K562 (cell line): Measurements from ENCODE around the gene CAPN10. TPM values are rescaled to one million over a fixed set of nuclear protein-coding genes. Genes with fewer than 3 reads are reported as not detected.

ENCODE experiments used
- C11orf30 ChIP-seq: fragments of 450-650 bp; IDR thresholded peaks from 2 replicates; pipeline ENCODE4 v1.6.1; 2016; ENCODE audit warnings: low read depth, mild to moderate bottlenecking
- CBFA2T2 ChIP-seq: fragments of 450-650 bp; conservative IDR thresholded peaks from 2 replicates; pipeline ENCODE4 v1.6.1; 2017; ENCODE audit warnings: mild to moderate bottlenecking
- CHD2 ChIP-seq: IDR thresholded peaks from 2 replicates; pipeline ENCODE4 v1.6.1; 2011; ENCODE audit warnings: low read depth, low read length
- DIDO1 ChIP-seq: fragments of 450-650 bp; IDR thresholded peaks from 2 replicates; pipeline ENCODE4 v1.6.1; 2016; ENCODE audit warnings: low read depth, missing biosample characterization, missing genetic modification characterization
- EP400 ChIP-seq: fragments of 450-650 bp; IDR thresholded peaks from 2 replicates; pipeline ENCODE4 v1.6.1; 2017; ENCODE audit warnings: antibody characterized with exemption, mild to moderate bottlenecking, moderate library complexity
- HINFP ChIP-seq: fragments of 450-650 bp; conservative IDR thresholded peaks from 2 replicates; pipeline ENCODE4 v1.6.1; 2016; ENCODE audit warnings: missing genetic modification characterization, low read depth, mild to moderate bottlenecking, control low read depth, missing compliant biosample characterization
- JUND ChIP-seq, 2 experiments: IDR thresholded peaks; 2 replicates in 1 of 2; 3 replicates in 1 of 2; pipeline ENCODE4 v1.6.1; 2011; ENCODE audit warnings: borderline replicate concordance in 2 of 2, low read depth in 2 of 2, low read length in 2 of 2, improper control_type of control experiment in 1 of 2, missing biosample characterization in 1 of 2, missing genetic modification characterization in 1 of 2, missing genetic modification reagents in 1 of 2
- KLF13 ChIP-seq: fragments of 450-650 bp; IDR thresholded peaks from 2 replicates; pipeline ENCODE4 v1.6.1; 2016; ENCODE audit warnings: missing genetic modification characterization, low read depth, mild to moderate bottlenecking, missing compliant biosample characterization, moderate library complexity, borderline replicate concordance
- MBD2 ChIP-seq: sonication (generic); IDR thresholded peaks from 2 replicates; pipeline ENCODE4 v1.6.1; 2016; ENCODE audit warnings: low read depth, borderline replicate concordance
- MTA1 ChIP-seq: fragments of 450-650 bp; IDR thresholded peaks from 2 replicates; pipeline ENCODE4 v1.6.1; 2017; ENCODE audit warnings: borderline replicate concordance
- POLR2G ChIP-seq: fragments of 200-400 bp; formaldehyde crosslinking; IDR thresholded peaks from 2 replicates; pipeline ENCODE4 v1.6.1; 2017; ENCODE audit warnings: low read depth, mild to moderate bottlenecking, antibody characterized with exemption, low read length, moderate library complexity
- RB1 ChIP-seq: fragments of 450-650 bp; IDR thresholded peaks from 2 replicates; pipeline ENCODE4 v1.6.1; 2017; ENCODE audit warnings: low read depth, mild to moderate bottlenecking
- SUPT5H ChIP-seq: fragments of 450-650 bp; IDR thresholded peaks from 2 replicates; pipeline ENCODE4 v1.6.1; 2016
- YY1 ChIP-seq, 3 experiments: IDR thresholded peaks; 2 replicates each; pipeline ENCODE4 v1.6.1; 2011; ENCODE audit warnings: low read length in 2 of 3, mild to moderate bottlenecking in 2 of 3, moderate library complexity in 2 of 3, borderline replicate concordance in 1 of 3, control low read depth in 1 of 3, low read depth in 1 of 3; ENCODE audit not compliant: insufficient read depth in 3 of 3, insufficient replicate concordance in 2 of 3, control insufficient read depth in 1 of 3, insufficient read length in 1 of 3; ENCODE audit errors: extremely low read depth in 1 of 3
- ZEB2 ChIP-seq: fragments of 450-650 bp; IDR thresholded peaks from 2 replicates; pipeline ENCODE4 v1.6.1; 2016
- ZFP30 ChIP-seq: fragments of 250-450 bp; sonication (Bioruptor Pico); IDR thresholded peaks from 2 replicates; pipeline ENCODE4 v1.8.0; 2022; ENCODE audit warnings: moderate library complexity, mild to moderate bottlenecking, inconsistent platforms, borderline replicate concordance
- ZNF407 ChIP-seq: fragments of 450-650 bp; IDR thresholded peaks from 2 replicates; pipeline ENCODE4 v1.6.1; 2016; ENCODE audit warnings: low read depth
- ZNF551 ChIP-seq: fragments of 250-450 bp; sonication (Bioruptor Pico); IDR thresholded peaks from 2 replicates; pipeline ENCODE4 v1.5.0; 2021; ENCODE audit warnings: mild to moderate bottlenecking, moderate library complexity
- polyA plus RNA-seq, 8 experiments: library from polyadenylated mRNA; depleted of rRNA in 4 of 8; stranded (reverse) in 5 of 8; unstranded in 3 of 8; fragments of >200 nt; fragmentation: Nextera tagmentation in 2 of 8; fragmentation: Illumina TruSeq in 1 of 8; extraction: Ambion mirVana in 2 of 8; extraction: Trizol in 1 of 8; gene quantifications; 2 replicates each; pipeline versions ENCODE4 v1.2.1 to v1.2.3, GENCODE V29; 2011 to 2014; ENCODE audit warnings: inconsistent platforms in 1 of 8, missing spikeins in 1 of 8
- total RNA-seq, 7 experiments: library from RNA; depleted of rRNA in 6 of 7; stranded (reverse); fragments of >200 nt in 6 of 7; fragmentation: Illumina TruSeq in 2 of 7; extraction: Trizol in 2 of 7; gene quantifications; 2 replicates each; pipeline versions ENCODE4 v1.2.1 to v1.2.3, GENCODE V29; 2011 to 2021; ENCODE audit warnings: low replicate concordance in 1 of 7

Gene CAPN10
- total and polyA plus RNA-seq, 9 of the 15 experiments (the other 6 are each of a cell fraction or from before 2014, with no cell fraction given): 0.08 to 26.1 (median 8.4) TPM

GRCh38 chr2:240586198-240586918 lies at the start of gene CAPN10 (continued):
- TF ChIP-seq JUND (IDR thresholded peaks at IDR 0.05; ENCODE audit: borderline replicate concordance, low read depth, low read length) (peak; percentile 4; the same call in 1 of the 2 replicates), JUND (tag; IDR thresholded peaks at IDR 0.05; ENCODE audit: borderline replicate concordance, low read depth, low read length) (no peak), ZEB2 (no peak), ZNF551 (CRISPR knock-in tag) (no peak), POLR2G (peak; percentile 88), SUPT5H (peak; percentile 77), DIDO1 (peak; percentile 65; the same call in 1 of the 2 replicates), MBD2 (peak; percentile 73; the same call in 1 of the 2 replicates), EP400 (peak; percentile 82), ZNF407 (peak; percentile 86), ZFP30 (CRISPR knock-in tag) (no peak), RB1 (peak; percentile 60), HINFP (tag) (peak; percentile 57; the same call in 1 of the 2 replicates), CBFA2T2 (peak; percentile 92), KLF13 (tag) (peak; percentile 70; the same call in 1 of the 2 replicates), YY1 (IDR thresholded peaks at IDR 0.05; ENCODE audit: borderline replicate concordance in 1 of 3, control insufficient read depth in 1 of 3, extremely low read depth in 1 of 3, insufficient read depth in 3 of 3, insufficient read length in 1 of 3, insufficient replicate concordance in 2 of 3, low read depth in 1 of 3, low read length in 2 of 3) (peak in 2 of 3 experiments; percentile 24 to 49), CHD2 (peak; percentile 8; the same call in 1 of the 2 replicates), MTA1 (peak; percentile 90), C11orf30 (peak; percentile 92)
